OCI-LY1 (cell line): ENCODE results near the gene MINDY4.

Source experiments
- H2AFZ ChIP-seq: fragments of 200-600 bp; sonication (generic), shearing (Covaris generic); 2 replicates; pipeline ENCODE4 v1.6.0; 2014; ENCODE audit warnings: antibody characterized with exemption, mild to moderate bottlenecking, low read length
- H3F3A ChIP-seq: fragments of 200-600 bp; sonication (generic), shearing (Covaris generic); 2 replicates; pipeline ENCODE4 v1.6.0; 2014; ENCODE audit warnings: mild to moderate bottlenecking, antibody characterized with exemption, low read length, moderate library complexity; ENCODE audit not compliant: insufficient read depth
- H3K27ac ChIP-seq: fragments of 200-600 bp; sonication (generic); 2 replicates; pipeline ENCODE4 v1.5.1; 2014; ENCODE audit warnings: low read length, mixed run types, mild to moderate bottlenecking, low read depth; ENCODE audit not compliant: poor library complexity, severe bottlenecking
- H3K27me3 ChIP-seq: fragments of 200-600 bp; sonication (generic); 2 replicates; pipeline ENCODE4 v1.6.0; 2014; ENCODE audit warnings: antibody characterized with exemption, mild to moderate bottlenecking, low read length, moderate library complexity; ENCODE audit not compliant: insufficient read depth
- H3K36me3 ChIP-seq: fragments of 200-600 bp; sonication (generic); 2 replicates; pipeline ENCODE4 v1.6.1; 2014; ENCODE audit warnings: mild to moderate bottlenecking, antibody characterized with exemption, low read length, moderate library complexity, mixed read lengths; ENCODE audit not compliant: insufficient read depth
- H3K4me1 ChIP-seq: fragments of 200-600 bp; sonication (generic); 2 replicates; pipeline ENCODE4 v1.5.1; 2014; ENCODE audit warnings: mild to moderate bottlenecking, low read length, moderate library complexity; ENCODE audit not compliant: insufficient read depth, severe bottlenecking
- H3K4me2 ChIP-seq: fragments of 200-600 bp; sonication (generic), shearing (Covaris generic); 2 replicates; pipeline ENCODE4 v1.6.1; 2014; ENCODE audit warnings: low read length
- H3K4me3 ChIP-seq: fragments of 200-600 bp; sonication (generic); 2 replicates; pipeline ENCODE4 v1.5.1; 2014; ENCODE audit warnings: low read length, low read depth, mild to moderate bottlenecking, mixed read lengths; ENCODE audit not compliant: poor library complexity, severe bottlenecking
- H3K79me2 ChIP-seq: fragments of 200-600 bp; shearing (Covaris generic); 2 replicates; pipeline ENCODE4 v1.6.1; 2016; ENCODE audit warnings: mixed run types, low read length, mixed read lengths; ENCODE audit not compliant: insufficient read depth
- H3K9ac ChIP-seq: fragments of 200-600 bp; sonication (generic), shearing (Covaris generic); 2 replicates; pipeline ENCODE4 v1.6.1; 2014; ENCODE audit warnings: mild to moderate bottlenecking, low read length, mixed read lengths
- H3K9me2 ChIP-seq: fragments of 200-600 bp; sonication (generic), shearing (Covaris generic); 2 replicates; pipeline ENCODE4 v1.6.1; 2014; ENCODE audit warnings: low read depth, mild to moderate bottlenecking, low read length, mixed read lengths
- H3K9me3 ChIP-seq: fragments of 200-600 bp; shearing (Covaris generic); 2 replicates; pipeline ENCODE4 v1.6.1; 2014; ENCODE audit warnings: low read length, mixed read lengths
- H4K20me1 ChIP-seq: fragments of 200-600 bp; sonication (generic), shearing (Covaris generic); 2 replicates; pipeline ENCODE4 v1.6.0; 2016; ENCODE audit warnings: mild to moderate bottlenecking, low read length; ENCODE audit not compliant: insufficient read depth
- CTCF ChIP-seq: fragments of 200-600 bp; sonication (generic), shearing (Covaris generic); IDR thresholded peaks from 2 replicates; pipeline ENCODE4 v1.5.1; 2017; ENCODE audit warnings: mild to moderate bottlenecking, antibody characterized with exemption, low read length, moderate library complexity, mixed read lengths
- EZH2 ChIP-seq: fragments of 200-600 bp; sonication (generic), shearing (Covaris generic); IDR thresholded peaks from 2 replicates; pipeline ENCODE4 v1.8.0; 2017; ENCODE audit warnings: borderline replicate concordance, mixed run types, mild to moderate bottlenecking, antibody characterized with exemption, low read length, moderate library complexity, mixed read lengths

Gene MINDY4

GRCh38 chr7:30931929-30932540 lies 160.8 kb downstream of the MINDY4 start:
- Histone ChIP-seq H3F3A (no peaks in the 10 kb centered on the region), H3K27ac (no peak overlapping the region), H3K4me1 (no peaks in the 10 kb centered on the region), H4K20me1 (no peaks in the 10 kb centered on the region), H3K36me3 (no peaks in the 10 kb centered on the region), H3K79me2 (no peaks in the 10 kb centered on the region), H2AFZ (no peak overlapping the region), H3K9me3 (no peaks in the 10 kb centered on the region), H3K9me2 (no peaks in the 10 kb centered on the region), H3K9ac (no peak overlapping the region), H3K27me3 (no peaks in the 10 kb centered on the region; the same call in 1 of the 2 replicates), H3K4me2 (no peak overlapping the region), H3K4me3 (no peak overlapping the region)
- TF ChIP-seq CTCF (no peak), EZH2 (no peak)

GRCh38 chr7:30932562-30932961 lies 161.3 kb downstream of the MINDY4 start:
- Histone ChIP-seq H3K27ac (no peak overlapping the region), H2AFZ (no peak overlapping the region), H4K20me1 (no peaks in the 10 kb centered on the region), H3K9me3 (no peaks in the 10 kb centered on the region), H3F3A (no peaks in the 10 kb centered on the region), H3K36me3 (no peaks in the 10 kb centered on the region), H3K9ac (no peak overlapping the region), H3K27me3 (no peaks in the 10 kb centered on the region; the same call in 1 of the 2 replicates), H3K79me2 (no peaks in the 10 kb centered on the region), H3K4me1 (no peaks in the 10 kb centered on the region), H3K4me2 (no peak overlapping the region), H3K9me2 (no peaks in the 10 kb centered on the region), H3K4me3 (no peak overlapping the region)
- TF ChIP-seq CTCF (no peak), EZH2 (no peak)

- Histone ChIP-seq H3K9me3 (no peaks in the 10 kb centered on the region), H3K4me3 (no peak overlapping the region), H3K27ac (no peak overlapping the region), H3K27me3 (no peaks in the 10 kb centered on the region; the same call in 1 of the 2 replicates), H2AFZ (no peak overlapping the region), H3K4me1 (no peaks in the 10 kb centered on the region), H3K9me2 (no peaks in the 10 kb centered on the region), H3K79me2 (no peaks in the 10 kb centered on the region), H3K4me2 (no peak overlapping the region), H3K36me3 (no peaks in the 10 kb centered on the region), H3K9ac (no peak overlapping the region), H3F3A (no peaks in the 10 kb centered on the region), H4K20me1 (no peaks in the 10 kb centered on the region)
- no peak for TF ChIP-seq CTCF
- no peak for TF ChIP-seq EZH2
These were observed 162.1 kb downstream of the MINDY4 start for GRCh38 chr7:30933124-30933974.
